Measurements from ENCODE around the gene DLX3. TPM values are rescaled to one million over a fixed set of nuclear protein-coding genes. Genes with fewer than 3 reads are reported as not detected.

DLX3 gene
- total RNA-seq, 1 experiment from 2014 or later, result 1.2 TPM

DNA sequence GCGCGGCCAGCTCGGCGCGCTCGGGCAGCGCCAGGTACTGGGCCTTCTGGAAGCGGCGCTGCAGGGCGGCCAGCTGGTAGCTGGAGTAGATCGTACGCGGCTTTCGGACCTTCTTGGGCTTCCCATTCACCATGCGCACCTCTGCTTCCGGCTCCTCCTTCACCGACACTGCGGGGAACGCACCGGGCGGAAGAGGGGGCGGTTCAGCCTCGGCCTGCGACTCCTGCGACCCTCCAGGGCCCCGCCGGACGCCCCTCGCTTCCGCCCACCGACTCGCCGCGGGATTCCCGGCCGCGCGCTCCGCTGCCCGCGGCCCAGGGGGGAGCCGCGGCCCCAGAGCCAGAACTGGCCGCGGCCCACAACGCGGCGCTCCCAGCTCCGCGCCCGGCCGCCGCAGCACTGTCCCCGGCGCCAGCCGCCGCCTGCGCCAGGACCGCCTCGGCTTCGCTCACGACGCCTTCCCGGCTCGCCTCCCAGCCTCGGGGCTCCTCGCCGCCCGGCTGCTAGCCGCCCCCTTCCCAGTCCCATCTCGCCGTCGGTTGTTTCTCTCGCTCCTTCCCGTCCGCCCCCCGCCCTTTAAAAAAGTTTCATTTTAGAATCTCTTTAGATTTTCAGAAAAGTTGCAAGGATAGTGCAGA lies 1.5 kb downstream of the DLX3 start:
- no peak overlapping the region for H4K8ac ChIP-seq (replicated peaks; ENCODE audit: insufficient read length, low read depth, low read length)
- H3K23me2 ChIP-seq (ENCODE audit: insufficient read length, low read depth, low read length, poor library complexity, severe bottlenecking), result peaks cover 11% of the 10 kb centered on the region
- H3K27ac Mint-ChIP-seq, result no peak overlapping the region; a peak in 1 of 7 replicates
- H3K79me1 ChIP-seq (ENCODE audit: insufficient read depth, low read depth, low read length, poor library complexity, severe bottlenecking), result no peaks in the 10 kb centered on the region
- peaks cover 0 to 3% (median 2%) of the 10 kb centered on the region in 3 experiments; a peak in 3 of 7 replicates for H3K36me3 Mint-ChIP-seq (ENCODE audit: insufficient read depth in 1 of 3, low read depth in 3 of 3)
- peaks cover 97% of the 10 kb centered on the region for H3K27me3 Mint-ChIP-seq (ENCODE audit: low read depth)
- H2BK5ac ChIP-seq (ENCODE audit: insufficient read length, low read length), result no peak overlapping the region
- H3K4me2 ChIP-seq (ENCODE audit: insufficient read depth, insufficient read length, low read length), result peak overlapping the region; percentile 60
- no peak overlapping the region for H2BK12ac ChIP-seq (ENCODE audit: insufficient read length, low read depth, low read length)
- no peak overlapping the region for H4K5ac ChIP-seq (ENCODE audit: insufficient read length, low read depth, low read length)
- H3K18ac ChIP-seq (ENCODE audit: insufficient read length, low read depth, low read length), result no peak overlapping the region
- no peak overlapping the region for H4K91ac ChIP-seq (ENCODE audit: insufficient read length, low read depth, low read length)
- peaks cover 6 to 10% of the 10 kb centered on the region in 2 experiments; a peak in 4 of 5 replicates for H3K9me3 Mint-ChIP-seq
- WGBS (ENCODE audit: extremely low coverage, insufficient read length, low lambda C conversion rate), result no CpG with 5 or more reads among the region's 77 CpGs
- peaks cover 28 to 40% of the 10 kb centered on the region in 2 experiments for H3K4me1 Mint-ChIP-seq
- H2BK20ac ChIP-seq (ENCODE audit: low read depth, low read length, poor library complexity, severe bottlenecking), result no peak overlapping the region
- H3K4ac ChIP-seq (ENCODE audit: low read depth, low read length), result no peak overlapping the region
- peaks cover 63% of the 10 kb centered on the region for H3K27me3 ChIP-seq (ENCODE audit: insufficient read depth, low read length)
- no peak overlapping the region for H3K9ac ChIP-seq (ENCODE audit: extremely low read depth, insufficient read length, low read length)
- no peak overlapping the region for H3K14ac ChIP-seq (ENCODE audit: insufficient read depth, low read length)
- peak; percentile 86 for DNase-seq
- H3K79me2 ChIP-seq (ENCODE audit: insufficient read depth, low read length), result no peaks in the 10 kb centered on the region
- H3K23ac ChIP-seq (ENCODE audit: insufficient read length, low read depth, low read length), result no peak overlapping the region
- no peak overlapping the region for H2BK120ac ChIP-seq (ENCODE audit: low read depth, low read length, poor library complexity, severe bottlenecking)
- H3K4me3 Mint-ChIP-seq, result peak overlapping the region; percentile 55 to 80
- TF ChIP-seq, protein P1, sequence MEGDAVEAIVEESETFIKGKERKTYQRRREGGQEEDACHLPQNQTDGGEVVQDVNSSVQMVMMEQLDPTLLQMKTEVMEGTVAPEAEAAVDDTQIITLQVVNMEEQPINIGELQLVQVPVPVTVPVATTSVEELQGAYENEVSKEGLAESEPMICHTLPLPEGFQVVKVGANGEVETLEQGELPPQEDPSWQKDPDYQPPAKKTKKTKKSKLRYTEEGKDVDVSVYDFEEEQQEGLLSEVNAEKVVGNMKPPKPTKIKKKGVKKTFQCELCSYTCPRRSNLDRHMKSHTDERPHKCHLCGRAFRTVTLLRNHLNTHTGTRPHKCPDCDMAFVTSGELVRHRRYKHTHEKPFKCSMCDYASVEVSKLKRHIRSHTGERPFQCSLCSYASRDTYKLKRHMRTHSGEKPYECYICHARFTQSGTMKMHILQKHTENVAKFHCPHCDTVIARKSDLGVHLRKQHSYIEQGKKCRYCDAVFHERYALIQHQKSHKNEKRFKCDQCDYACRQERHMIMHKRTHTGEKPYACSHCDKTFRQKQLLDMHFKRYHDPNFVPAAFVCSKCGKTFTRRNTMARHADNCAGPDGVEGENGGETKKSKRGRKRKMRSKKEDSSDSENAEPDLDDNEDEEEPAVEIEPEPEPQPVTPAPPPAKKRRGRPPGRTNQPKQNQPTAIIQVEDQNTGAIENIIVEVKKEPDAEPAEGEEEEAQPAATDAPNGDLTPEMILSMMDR (conservative IDR thresholded peaks at IDR 0.05), result no peak
- no peaks in the 10 kb centered on the region; the same call in 1 of the 2 replicates for H3K4me1 ChIP-seq (ENCODE audit: insufficient read depth, low read length)
- peaks cover 5% of the 10 kb centered on the region for H4K20me1 ChIP-seq (ENCODE audit: control insufficient read depth, insufficient read depth, insufficient read length)
- H3K27ac ChIP-seq (ENCODE audit: insufficient read length, low read depth, low read length), result no peak overlapping the region
- no peak overlapping the region for H3K56ac ChIP-seq (ENCODE audit: insufficient read length, low read depth, low read length)
- no peak overlapping the region for H3T11ph ChIP-seq (ENCODE audit: low read length)
- no peak overlapping the region for H2AFZ ChIP-seq (ENCODE audit: low read length)
- H3K9me3 ChIP-seq (ENCODE audit: control insufficient read depth, low read depth, low read length), result no peaks in the 10 kb centered on the region
- no peak overlapping the region for H2BK15ac ChIP-seq (ENCODE audit: low read depth, low read length)
- H2AK5ac ChIP-seq (ENCODE audit: insufficient read length, low read length), result no peak overlapping the region
